ENCODE data around the gene ARF4. TPM values are rescaled to one million over a fixed set of nuclear protein-coding genes. Genes with fewer than 3 reads are reported as not detected.

The ARF4 gene
- polyA plus RNA-seq, 1 donor (not counting 4 experiments of a cell fraction or from before 2014, with no cell fraction given) = 344 TPM

- H3K9me3 ChIP-seq (ENCODE audit: control insufficient read depth, low read depth, low read length) = no peaks in the 10 kb centered on the region
- no peak overlapping the region for H3K4me2 ChIP-seq (ENCODE audit: control insufficient read depth, extremely low read depth, insufficient read depth, low read depth, low read length)
- H3K4me1 ChIP-seq (ENCODE audit: control insufficient read depth, extremely low read depth, insufficient read depth, low read length) = peaks cover 10% of the 10 kb centered on the region
- no peak overlapping the region for H2AFZ ChIP-seq (ENCODE audit: control insufficient read depth, low read length)
- dilution Hi-C loops (cut with MboI; ENCODE audit: extremely low pct_ligation_motif_present, low sequenced_read_pairs) = no loop called here
- no peaks in the 10 kb centered on the region for H3K27me3 ChIP-seq (ENCODE audit: control insufficient read depth, extremely low read depth, insufficient read depth, low read length)
- H3K27ac ChIP-seq (ENCODE audit: control insufficient read depth, insufficient read depth, low read length) = no peak overlapping the region
- DNase-seq (ENCODE audit: low read depth, low spot score) (no peak), FAIRE-seq (no peak)
- no peak for TF ChIP-seq CTCF (optimal IDR thresholded peaks at IDR 0.05 in 1 of 3, IDR thresholded peaks at IDR 0.05 in 1 of 3, conservative IDR thresholded peaks at IDR 0.05 in 1 of 3; ENCODE audit: extremely low read depth in 1 of 3, insufficient read depth in 2 of 3, low read length in 3 of 3)
- TF ChIP-seq EZH2 (IDR thresholded peaks at IDR 0.05; ENCODE audit: low read length) = no peak
- no peaks in the 10 kb centered on the region for H3K79me2 ChIP-seq (ENCODE audit: control insufficient read depth, insufficient read depth, low read length)
- H3K4me3 ChIP-seq (ENCODE audit: control insufficient read depth in 2 of 3, extremely low read depth in 1 of 3, insufficient read depth in 2 of 3, low read depth in 1 of 3, low read length in 3 of 3) = no peak overlapping the region
- H3K9ac ChIP-seq (ENCODE audit: control insufficient read depth, extremely low read depth, insufficient read depth, low read length) = no peak overlapping the region
- no peaks in the 10 kb centered on the region for H4K20me1 ChIP-seq (ENCODE audit: control insufficient read depth, extremely low read depth, insufficient read depth, low read length)
- H3K9me1 ChIP-seq (ENCODE audit: control insufficient read depth, extremely low read depth, insufficient read depth, low read length) = no peaks in the 10 kb centered on the region
- no peaks in the 10 kb centered on the region for H3K36me3 ChIP-seq (ENCODE audit: control insufficient read depth in 2 of 2, extremely low read depth in 1 of 2, insufficient read depth in 2 of 2, low read length in 2 of 2)
Observed at GRCh38 chr3:57546616-57547015, 50.5 kb downstream of the ARF4 start.

- H3K36me3 ChIP-seq (ENCODE audit: control insufficient read depth in 2 of 2, extremely low read depth in 1 of 2, insufficient read depth in 2 of 2, low read length in 2 of 2) = no peaks in the 10 kb centered on the region
- dilution Hi-C loops (cut with MboI; ENCODE audit: extremely low pct_ligation_motif_present, low sequenced_read_pairs) = no loop called here
- no peak overlapping the region for H3K4me3 ChIP-seq (ENCODE audit: control insufficient read depth in 2 of 3, extremely low read depth in 1 of 3, insufficient read depth in 2 of 3, low read depth in 1 of 3, low read length in 3 of 3)
- H3K9me3 ChIP-seq (ENCODE audit: control insufficient read depth, low read depth, low read length) = no peaks in the 10 kb centered on the region
- peaks cover 10% of the 10 kb centered on the region for H3K4me1 ChIP-seq (ENCODE audit: control insufficient read depth, extremely low read depth, insufficient read depth, low read length)
- no peaks in the 10 kb centered on the region for H3K27me3 ChIP-seq (ENCODE audit: control insufficient read depth, extremely low read depth, insufficient read depth, low read length)
- FAIRE-seq = no peak
- H3K9ac ChIP-seq (ENCODE audit: control insufficient read depth, extremely low read depth, insufficient read depth, low read length) = no peak overlapping the region
- H3K79me2 ChIP-seq (ENCODE audit: control insufficient read depth, insufficient read depth, low read length) = no peaks in the 10 kb centered on the region
- no peak for DNase-seq (ENCODE audit: low read depth, low spot score)
- H3K4me2 ChIP-seq (ENCODE audit: control insufficient read depth, extremely low read depth, insufficient read depth, low read depth, low read length) = no peak overlapping the region
- H3K9me1 ChIP-seq (ENCODE audit: control insufficient read depth, extremely low read depth, insufficient read depth, low read length) = no peaks in the 10 kb centered on the region
- no peak overlapping the region for H3K27ac ChIP-seq (ENCODE audit: control insufficient read depth, insufficient read depth, low read length)
- TF ChIP-seq EZH2 (IDR thresholded peaks at IDR 0.05; ENCODE audit: low read length) = no peak
- TF ChIP-seq CTCF (optimal IDR thresholded peaks at IDR 0.05 in 1 of 3, IDR thresholded peaks at IDR 0.05 in 1 of 3, conservative IDR thresholded peaks at IDR 0.05 in 1 of 3; ENCODE audit: extremely low read depth in 1 of 3, insufficient read depth in 2 of 3, low read length in 3 of 3) = no peak
- H2AFZ ChIP-seq (ENCODE audit: control insufficient read depth, low read length) = no peak overlapping the region
- no peaks in the 10 kb centered on the region for H4K20me1 ChIP-seq (ENCODE audit: control insufficient read depth, extremely low read depth, insufficient read depth, low read length)
Observed at GRCh38 chr3:57545636-57546268, 51.4 kb downstream of the ARF4 start.

Data from keratinocyte (primary cell).